GM12878 (cell line): ENCODE measurements around the gene PRR35. TPM values are rescaled to one million over a fixed set of nuclear protein-coding genes. Genes with fewer than 3 reads are reported as not detected.
A peak's percentile ranks its signal among the peaks of the same experiment; 100 is the strongest.

ENCODE experiments used
- ATF3 ChIP-seq: IDR thresholded peaks from 2 replicates; pipeline ENCODE4 v1.6.1; 2011; ENCODE audit warnings: low read depth, mild to moderate bottlenecking, low read length, moderate library complexity, borderline replicate concordance; ENCODE audit errors: extremely low read depth
- ATF7 ChIP-seq: fragments of 450-650 bp; IDR thresholded peaks from 2 replicates; pipeline ENCODE4 v1.6.1; 2016; ENCODE audit warnings: low read depth, mild to moderate bottlenecking
- CHD2 ChIP-seq: IDR thresholded peaks from 2 replicates; pipeline ENCODE4 v1.6.1; 2011; ENCODE audit warnings: low read depth, low read length, improper control_type of control experiment, borderline replicate concordance
- E4F1 ChIP-seq: fragments of 450-650 bp; IDR thresholded peaks from 2 replicates; pipeline ENCODE4 v1.6.1; 2018; ENCODE audit warnings: borderline replicate concordance, mild to moderate bottlenecking; ENCODE audit not compliant: partially characterized antibody
- HDGF ChIP-seq: fragments of 450-650 bp; IDR thresholded peaks from 2 replicates; pipeline ENCODE4 v1.6.1; 2016; ENCODE audit warnings: antibody characterized with exemption
- IRF3 ChIP-seq: fragments of 450-650 bp; IDR thresholded peaks from 2 replicates; pipeline ENCODE4 v1.6.1; 2014; ENCODE audit warnings: mild to moderate bottlenecking
- MLLT1 ChIP-seq: fragments of 450-650 bp; IDR thresholded peaks from 2 replicates; pipeline ENCODE4 v1.6.1; 2016; ENCODE audit warnings: mild to moderate bottlenecking
- NBN ChIP-seq: fragments of 450-650 bp; IDR thresholded peaks from 2 replicates; pipeline ENCODE4 v1.6.1; 2016
- RAD21 ChIP-seq: IDR thresholded peaks from 2 replicates; pipeline ENCODE4 v1.6.1; 2011; ENCODE audit warnings: mild to moderate bottlenecking, low read depth, low read length, moderate library complexity; ENCODE audit not compliant: insufficient read depth
- RELB ChIP-seq: fragments of 450-650 bp; IDR thresholded peaks from 2 replicates; pipeline ENCODE4 v1.6.1; 2017; ENCODE audit warnings: low read depth, mild to moderate bottlenecking, moderate library complexity
- SMAD1 ChIP-seq: fragments of 450-650 bp; IDR thresholded peaks from 2 replicates; pipeline ENCODE4 v1.6.1; 2018; ENCODE audit warnings: mild to moderate bottlenecking, low read depth; ENCODE audit not compliant: partially characterized antibody
- SMC3 ChIP-seq: IDR thresholded peaks from 2 replicates; pipeline ENCODE4 v1.6.1; 2011; ENCODE audit warnings: low read length, improper control_type of control experiment, borderline replicate concordance
- SREBF1 ChIP-seq: IDR thresholded peaks from 2 replicates; pipeline ENCODE4 v1.6.1; 2012; ENCODE audit warnings: mild to moderate bottlenecking, low read length
- TCF3 ChIP-seq: IDR thresholded peaks from 2 replicates; pipeline ENCODE4 v1.6.1; 2012; ENCODE audit warnings: low read depth, mild to moderate bottlenecking, low read length, borderline replicate concordance; ENCODE audit not compliant: insufficient read depth
- ZNF687 ChIP-seq: fragments of 450-650 bp; IDR thresholded peaks from 2 replicates; pipeline ENCODE4 v1.6.1; 2017; ENCODE audit warnings: mild to moderate bottlenecking, moderate library complexity
- ZSCAN29 ChIP-seq: fragments of 450-650 bp; IDR thresholded peaks from 2 replicates; pipeline ENCODE4 v1.6.1; 2017; ENCODE audit warnings: mild to moderate bottlenecking, moderate library complexity
- polyA plus RNA-seq, 11 experiments: library from polyadenylated mRNA; depleted of rRNA in 4 of 11; unstranded in 6 of 11; stranded (reverse) in 5 of 11; fragments of >200 nt; fragmentation: Nextera tagmentation in 4 of 11; fragmentation: Illumina TruSeq in 1 of 11; extraction: Ambion mirVana in 4 of 11; extraction: Trizol in 1 of 11; gene quantifications; 1 replicate in 1 of 11; 2 replicates in 10 of 11; pipeline versions ENCODE4 v1.2.1 to v1.2.3, GENCODE V29; 2011 to 2016; ENCODE audit warnings: inconsistent platforms in 2 of 11, missing spikeins in 2 of 11, low read depth in 1 of 11
- total RNA-seq, 4 experiments: library from RNA; depleted of rRNA in 3 of 4; stranded (reverse); fragments of >200 nt in 3 of 4; fragmentation: Illumina TruSeq in 1 of 4; extraction: Trizol in 1 of 4; gene quantifications; 2 replicates each; pipeline versions ENCODE4 v1.2.1 to v1.2.3, GENCODE V29; 2013 to 2021
- TF ChIP-seq, protein P1 (sequence below): IDR thresholded peaks from 2 replicates; pipeline ENCODE4 v1.6.1; 2011; ENCODE audit warnings: mild to moderate bottlenecking, low read depth, low read length, moderate library complexity; ENCODE audit not compliant: insufficient replicate concordance

Gene PRR35
- total and polyA plus RNA-seq, 10 of the 15 experiments (the other 5 are each of a cell fraction or from before 2014, with no cell fraction given) = not detected

GRCh38 chr16:589658-590187 lies 29.5 kb downstream of the PRR35 start, which contains the start of gene RAB40C (continued):
- TF ChIP-seq, protein P1, sequence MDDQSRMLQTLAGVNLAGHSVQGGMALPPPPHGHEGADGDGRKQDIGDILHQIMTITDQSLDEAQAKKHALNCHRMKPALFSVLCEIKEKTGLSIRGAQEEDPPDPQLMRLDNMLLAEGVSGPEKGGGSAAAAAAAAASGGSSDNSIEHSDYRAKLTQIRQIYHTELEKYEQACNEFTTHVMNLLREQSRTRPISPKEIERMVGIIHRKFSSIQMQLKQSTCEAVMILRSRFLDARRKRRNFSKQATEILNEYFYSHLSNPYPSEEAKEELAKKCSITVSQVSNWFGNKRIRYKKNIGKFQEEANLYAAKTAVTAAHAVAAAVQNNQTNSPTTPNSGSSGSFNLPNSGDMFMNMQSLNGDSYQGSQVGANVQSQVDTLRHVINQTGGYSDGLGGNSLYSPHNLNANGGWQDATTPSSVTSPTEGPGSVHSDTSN = peak; percentile 98
- no peak for TF ChIP-seq ZSCAN29
- peak; percentile 55; the same call in 1 of the 2 replicates for TF ChIP-seq SREBF1
- no peak for TF ChIP-seq SMAD1
- 0 out of 2 replicates have a peak, but pooled peaks have one; percentile 51 for TF ChIP-seq MLLT1
- no peak for TF ChIP-seq RAD21
- TF ChIP-seq CHD2 = peak; percentile 97
- no peak for TF ChIP-seq ZNF687
- TF ChIP-seq TCF3 = no peak
- peak; percentile 87 for TF ChIP-seq IRF3
- TF ChIP-seq E4F1 = peak; percentile 20
- peak; percentile 27; the same call in 1 of the 2 replicates for TF ChIP-seq ATF7
- no peak for TF ChIP-seq ATF3
- peak; percentile 86 for TF ChIP-seq HDGF
- TF ChIP-seq SMC3 = 0 out of 2 replicates have a peak, but pooled peaks have one; percentile 5
- TF ChIP-seq NBN = peak; percentile 68; the same call in 1 of the 2 replicates
- TF ChIP-seq RELB = peak; percentile 50; the same call in 1 of the 2 replicates
